ENCODE measurements around the gene RHO.

The RHO gene

DNA sequence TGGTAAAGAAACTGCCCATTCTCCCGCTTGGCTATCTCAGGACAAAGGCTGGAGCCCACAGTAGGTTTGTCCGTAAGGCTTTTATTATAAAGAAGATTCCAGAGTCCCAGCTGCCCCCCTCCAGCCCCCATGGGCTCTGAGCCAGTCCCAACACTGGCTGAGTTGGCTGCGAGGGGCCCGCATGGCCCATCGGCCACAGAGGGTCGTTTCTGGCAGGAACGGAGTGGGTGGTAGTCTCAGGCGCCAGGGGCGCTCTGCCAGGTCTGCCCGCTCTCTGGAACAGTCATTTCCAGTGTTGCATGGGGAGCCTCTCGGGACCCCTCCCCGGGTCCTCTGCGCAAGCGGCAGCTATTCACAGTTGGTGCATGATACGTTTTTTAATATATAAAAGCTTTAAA is 26.7 kb downstream of the RHO start:
- WGBS, result 93% methylated on average over 11 of the region's 15 CpGs
- no peak overlapping the region for H3K9ac ChIP-seq (ENCODE audit: low read length)
- no peaks in the 10 kb centered on the region for H3K27me3 ChIP-seq (ENCODE audit: control insufficient read depth in 1 of 2, insufficient read depth in 1 of 2, low read length in 2 of 2)
- H2AFZ ChIP-seq (ENCODE audit: low read depth, low read length), result no peak overlapping the region
- peak overlapping the region; percentile 17 for H2AK5ac ChIP-seq (ENCODE audit: low read length, severe bottlenecking)
- no peak overlapping the region for H2BK12ac ChIP-seq (ENCODE audit: low read length in 2 of 2)
- no peak overlapping the region for H3K4me2 ChIP-seq (ENCODE audit: low read length, poor library complexity, severe bottlenecking)
- H3K4me1 ChIP-seq (ENCODE audit: control insufficient read depth, insufficient read depth, low read depth, low read length), result peaks cover 62% of the 10 kb centered on the region
- DNase-seq, result no peak
- no peak overlapping the region for H4K91ac ChIP-seq (ENCODE audit: low read length)
- H2BK120ac ChIP-seq (ENCODE audit: low read depth, low read length), result no peak overlapping the region
- H3K18ac ChIP-seq (ENCODE audit: low read depth in 1 of 2, low read length in 2 of 2), result no peak overlapping the region
- peak overlapping the region; percentile 17 for H3K27ac ChIP-seq (ENCODE audit: low read length, poor library complexity, severe bottlenecking)
- no peak overlapping the region for H3K4me3 ChIP-seq (ENCODE audit: insufficient read depth in 1 of 2, low read depth in 1 of 2, low read length in 2 of 2)
- H3K14ac ChIP-seq (ENCODE audit: low read length in 2 of 2), result no peak overlapping the region
- H3K9me3 ChIP-seq (ENCODE audit: control insufficient read depth, low read length), result no peaks in the 10 kb centered on the region
- no peak overlapping the region for H3K4ac ChIP-seq (ENCODE audit: low read depth in 1 of 2, low read length in 2 of 2)
- no peak overlapping the region for H4K8ac ChIP-seq (ENCODE audit: low read length)
- no peak overlapping the region for H3K23ac ChIP-seq (ENCODE audit: low read length in 2 of 2)
- no peak overlapping the region for H2BK5ac ChIP-seq (ENCODE audit: low read depth, low read length, poor library complexity, severe bottlenecking)
- peaks cover 49 to 51% of the 10 kb centered on the region in 2 experiments for H3K36me3 ChIP-seq (ENCODE audit: control insufficient read depth in 1 of 2, insufficient read depth in 2 of 2, low read depth in 1 of 2, low read length in 2 of 2)
- peaks cover 3% of the 10 kb centered on the region for H3K79me1 ChIP-seq (replicated peaks; ENCODE audit: low read length, poor library complexity, severe bottlenecking)
- H2BK15ac ChIP-seq (ENCODE audit: low read depth, poor library complexity, severe bottlenecking), result no peak overlapping the region

DNA sequence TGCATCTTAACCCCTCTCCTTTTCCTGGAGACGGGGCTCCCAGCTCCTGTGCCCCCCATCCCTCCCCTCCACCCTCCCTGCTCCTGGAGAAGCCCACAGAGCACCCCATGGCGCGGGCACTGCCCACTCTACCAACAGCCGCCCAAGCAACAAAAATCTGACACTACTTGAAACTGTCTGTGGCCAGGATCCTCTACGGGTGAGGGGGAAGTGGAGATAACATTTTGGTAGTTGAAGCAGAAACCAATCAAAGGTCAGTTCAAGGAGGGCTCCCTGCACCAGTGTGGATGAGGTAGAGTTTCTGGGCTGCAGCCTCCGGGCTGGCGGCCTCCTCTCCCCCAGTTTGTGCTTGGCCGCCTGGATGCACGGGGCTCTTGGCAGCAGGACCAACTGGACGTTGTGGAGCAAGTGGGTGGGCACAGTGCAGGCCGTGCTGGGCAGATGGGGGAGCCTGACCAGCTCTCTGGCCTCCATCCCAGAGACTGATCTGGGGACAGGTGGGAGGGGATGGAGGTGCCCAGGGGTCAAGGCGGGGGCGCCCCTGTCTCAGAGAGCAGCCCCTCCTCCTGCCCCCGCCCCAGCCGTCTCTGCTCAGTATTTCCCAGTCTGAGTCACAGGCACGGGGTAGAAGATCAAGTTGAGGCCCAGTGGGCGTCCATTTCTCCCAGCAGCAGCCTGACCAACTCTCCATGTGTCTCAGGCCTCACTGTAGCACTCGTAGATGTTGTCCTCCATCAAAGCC is 27.3 kb downstream of the RHO start:
- Histone ChIP-seq H3K79me1 (replicated peaks; ENCODE audit: low read length, poor library complexity, severe bottlenecking) (peaks cover 3% of the 10 kb centered on the region), H2AK5ac (ENCODE audit: low read length, severe bottlenecking) (peak overlapping the region; percentile 52), H2BK120ac (ENCODE audit: low read depth, low read length) (peak overlapping the region; percentile 40), H3K4me1 (ENCODE audit: control insufficient read depth, insufficient read depth, low read depth, low read length) (peaks cover 67% of the 10 kb centered on the region), H4K8ac (ENCODE audit: low read length) (peak overlapping the region; percentile 13), H3K27me3 (ENCODE audit: control insufficient read depth in 1 of 2, insufficient read depth in 1 of 2, low read length in 2 of 2) (no peaks in the 10 kb centered on the region), H3K4me2 (ENCODE audit: low read length, poor library complexity, severe bottlenecking) (no peak overlapping the region), H2BK15ac (ENCODE audit: low read depth, poor library complexity, severe bottlenecking) (no peak overlapping the region), H3K23ac (ENCODE audit: low read length in 2 of 2) (no peak overlapping the region), H3K14ac (ENCODE audit: low read length in 2 of 2) (no peak overlapping the region), H3K36me3 (ENCODE audit: control insufficient read depth in 1 of 2, insufficient read depth in 2 of 2, low read depth in 1 of 2, low read length in 2 of 2) (peaks cover 50 to 52% of the 10 kb centered on the region in 2 experiments), H3K4ac (ENCODE audit: low read depth in 1 of 2, low read length in 2 of 2) (no peak overlapping the region), H2BK5ac (ENCODE audit: low read depth, low read length, poor library complexity, severe bottlenecking) (no peak overlapping the region), H3K9ac (ENCODE audit: low read length) (no peak overlapping the region), H4K91ac (ENCODE audit: low read length) (no peak overlapping the region), H3K4me3 (ENCODE audit: insufficient read depth in 1 of 2, low read depth in 1 of 2, low read length in 2 of 2) (no peak overlapping the region), H3K9me3 (ENCODE audit: control insufficient read depth, low read length) (no peaks in the 10 kb centered on the region), H3K27ac (ENCODE audit: low read length, poor library complexity, severe bottlenecking) (no peak overlapping the region), H2BK12ac (ENCODE audit: low read length in 2 of 2) (peak overlapping the region; percentile 24 to 28), H3K18ac (ENCODE audit: low read depth in 1 of 2, low read length in 2 of 2) (no peak overlapping the region), H2AFZ (ENCODE audit: low read depth, low read length) (no peak overlapping the region)
- 91% methylated on average over 15 of the region's 18 CpGs for WGBS
- no peak for DNase-seq

DNA sequence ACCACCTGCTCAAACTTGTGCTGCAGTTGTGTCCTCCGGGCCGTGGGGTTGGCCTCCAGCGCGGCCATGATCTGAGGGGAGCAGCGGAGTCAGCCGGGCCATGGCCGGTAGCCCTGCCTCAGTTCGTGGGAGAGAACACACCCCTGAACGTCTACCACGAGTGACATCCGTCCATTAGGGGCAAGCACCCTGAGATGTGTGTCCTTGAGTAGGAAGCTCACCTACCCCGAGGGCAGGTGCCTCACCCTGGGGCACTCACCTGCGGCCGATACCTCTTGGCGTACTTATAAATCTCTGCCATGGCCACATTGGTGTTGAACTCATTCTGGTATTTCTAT is 27.9 kb downstream of the RHO start:
- no peak for DNase-seq
- H3K27ac ChIP-seq (ENCODE audit: low read length, poor library complexity, severe bottlenecking), result no peak overlapping the region
- 98% methylated on average over 14 of the region's 15 CpGs for WGBS

DNA sequence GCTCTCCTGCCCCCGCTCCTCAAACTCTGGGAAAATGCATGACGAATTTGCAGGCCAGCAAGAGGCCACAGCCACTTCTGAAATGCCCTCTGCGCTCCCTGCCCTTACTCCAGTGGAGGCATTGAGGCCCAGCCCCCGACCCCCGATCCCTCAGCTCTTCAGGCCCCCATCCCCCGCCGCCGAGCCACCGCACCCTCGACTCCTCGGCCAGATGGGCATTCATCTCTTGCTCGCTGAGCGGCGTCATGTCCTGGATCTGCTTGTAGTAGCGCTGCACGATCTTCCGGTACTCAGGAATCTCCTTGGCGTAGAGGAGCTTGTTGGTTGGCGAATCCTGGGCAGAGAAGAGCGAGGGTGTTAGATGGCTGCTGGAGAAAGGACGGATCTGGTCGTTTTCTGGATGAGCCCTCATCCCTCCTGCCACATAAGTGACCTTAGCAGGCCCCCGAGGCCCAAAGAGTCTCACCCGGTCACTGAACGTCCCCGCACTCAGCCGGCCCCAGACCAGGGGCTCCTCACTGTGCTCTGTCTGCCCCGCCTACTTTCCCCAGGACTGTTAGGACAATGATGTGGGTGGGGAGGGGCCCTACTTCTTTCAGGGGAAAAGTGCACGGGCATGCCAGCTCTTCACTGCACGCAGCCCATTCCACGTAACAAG is 28.6 kb downstream of the RHO start:
- Histone ChIP-seq H3K27ac (ENCODE audit: low read length, poor library complexity, severe bottlenecking) (no peak overlapping the region), H4K91ac (ENCODE audit: low read length) (no peak overlapping the region), H3K9ac (ENCODE audit: low read length) (peak overlapping the region; percentile 42), H3K79me1 (replicated peaks; ENCODE audit: low read length, poor library complexity, severe bottlenecking) (peaks cover 4% of the 10 kb centered on the region), H3K23ac (ENCODE audit: low read length in 2 of 2) (no peak overlapping the region), H3K4ac (ENCODE audit: low read depth in 1 of 2, low read length in 2 of 2) (no peak overlapping the region), H2BK5ac (ENCODE audit: low read depth, low read length, poor library complexity, severe bottlenecking) (no peak overlapping the region), H3K4me1 (ENCODE audit: control insufficient read depth, insufficient read depth, low read depth, low read length) (peaks cover 79% of the 10 kb centered on the region), H3K36me3 (ENCODE audit: control insufficient read depth in 1 of 2, insufficient read depth in 2 of 2, low read depth in 1 of 2, low read length in 2 of 2) (peaks cover 54 to 58% of the 10 kb centered on the region in 2 experiments), H3K4me3 (ENCODE audit: insufficient read depth in 1 of 2, low read depth in 1 of 2, low read length in 2 of 2) (no peak overlapping the region), H2AK5ac (ENCODE audit: low read length, severe bottlenecking) (peak overlapping the region; percentile 93), H4K8ac (ENCODE audit: low read length) (no peak overlapping the region), H2BK15ac (ENCODE audit: low read depth, poor library complexity, severe bottlenecking) (no peak overlapping the region), H2BK120ac (ENCODE audit: low read depth, low read length) (no peak overlapping the region), H2BK12ac (ENCODE audit: low read length in 2 of 2) (peak overlapping the region in 1 of 2 experiments; percentile 8), H3K9me3 (ENCODE audit: control insufficient read depth, low read length) (no peaks in the 10 kb centered on the region), H3K14ac (ENCODE audit: low read length in 2 of 2) (no peak overlapping the region), H3K27me3 (ENCODE audit: control insufficient read depth in 1 of 2, insufficient read depth in 1 of 2, low read length in 2 of 2) (no peaks in the 10 kb centered on the region), H3K4me2 (ENCODE audit: low read length, poor library complexity, severe bottlenecking) (no peak overlapping the region), H3K18ac (ENCODE audit: low read depth in 1 of 2, low read length in 2 of 2) (peak overlapping the region; percentile 41 to 59), H2AFZ (ENCODE audit: low read depth, low read length) (no peak overlapping the region)
- DNase-seq, result no peak
- WGBS, result 91% methylated on average over 29 of the region's 31 CpGs

More for the DNA sequence above, 27.9 kb downstream of the RHO start:
- Histone ChIP-seq H3K36me3 (ENCODE audit: control insufficient read depth in 1 of 2, insufficient read depth in 2 of 2, low read depth in 1 of 2, low read length in 2 of 2) (peaks cover 50 to 52% of the 10 kb centered on the region in 2 experiments), H3K4me2 (ENCODE audit: low read length, poor library complexity, severe bottlenecking) (no peak overlapping the region), H3K4me3 (ENCODE audit: insufficient read depth in 1 of 2, low read depth in 1 of 2, low read length in 2 of 2) (no peak overlapping the region), H2BK120ac (ENCODE audit: low read depth, low read length) (no peak overlapping the region), H3K18ac (ENCODE audit: low read depth in 1 of 2, low read length in 2 of 2) (no peak overlapping the region), H3K4me1 (ENCODE audit: control insufficient read depth, insufficient read depth, low read depth, low read length) (peaks cover 72% of the 10 kb centered on the region), H3K9me3 (ENCODE audit: control insufficient read depth, low read length) (no peaks in the 10 kb centered on the region), H3K14ac (ENCODE audit: low read length in 2 of 2) (no peak overlapping the region), H3K4ac (ENCODE audit: low read depth in 1 of 2, low read length in 2 of 2) (no peak overlapping the region), H4K91ac (ENCODE audit: low read length) (no peak overlapping the region), H4K8ac (ENCODE audit: low read length) (peak overlapping the region; percentile 13), H3K23ac (ENCODE audit: low read length in 2 of 2) (no peak overlapping the region), H2BK12ac (ENCODE audit: low read length in 2 of 2) (peak overlapping the region; percentile 24 to 28), H2BK5ac (ENCODE audit: low read depth, low read length, poor library complexity, severe bottlenecking) (no peak overlapping the region), H3K9ac (ENCODE audit: low read length) (no peak overlapping the region), H3K27me3 (ENCODE audit: control insufficient read depth in 1 of 2, insufficient read depth in 1 of 2, low read length in 2 of 2) (no peaks in the 10 kb centered on the region), H3K79me1 (replicated peaks; ENCODE audit: low read length, poor library complexity, severe bottlenecking) (peaks cover 3% of the 10 kb centered on the region), H2AFZ (ENCODE audit: low read depth, low read length) (no peak overlapping the region), H2AK5ac (ENCODE audit: low read length, severe bottlenecking) (peak overlapping the region; percentile 52), H2BK15ac (ENCODE audit: low read depth, poor library complexity, severe bottlenecking) (peak overlapping the region; percentile 44)

All from mesenchymal stem cell (in vitro differentiated cells and primary cell).